H1 (cell line): ENCODE data around the gene SCNN1B. TPM values are rescaled to one million over a fixed set of nuclear protein-coding genes. Genes with fewer than 3 reads are reported as not detected.

Source experiments
- CTCF ChIA-PET: fragments of 300-600 bp; sonication (Branson Sonifier 250); formaldehyde crosslinking; loops from one replicate; lab custom pipeline; 2021; ENCODE audit not compliant: partially characterized antibody; lab: Charles Lee
- POLR2A ChIA-PET: fragments of 300-600 bp; sonication (Branson Sonifier 250); formaldehyde crosslinking; loops from one replicate; lab custom pipeline; 2021; ENCODE audit warnings: inconsistent platforms; ENCODE audit not compliant: partially characterized antibody; lab: Charles Lee
- DNase-seq, 2 experiments: peaks; one replicate each; pipeline versions ENCODE4 v3.0.0 to v3.0.0-alpha.2; 2010 to 2022; ENCODE audit warnings: low spot score in 2 of 2, low read depth in 1 of 2, mixed read lengths in 1 of 2
- FAIRE-seq: peaks from 2 replicates; lab custom pipeline; 2011; peaks lifted over from hg19 to GRCh38; lab: Jason Lieb, UNC
- H2AFZ ChIP-seq: 2 replicates; pipeline ENCODE4 v1.8.1; 2012; ENCODE audit warnings: low read length, inconsistent platforms
- H2AK5ac ChIP-seq: 2 replicates; pipeline ENCODE4 v1.6.1; 2013; ENCODE audit warnings: low read depth, low read length
- H2BK120ac ChIP-seq: replicated peaks from 2 replicates; pipeline ENCODE3; 2013; ENCODE audit warnings: low read depth, low read length, inconsistent platforms
- H2BK12ac ChIP-seq: 2 replicates; pipeline ENCODE4 v1.6.1; 2013; ENCODE audit warnings: low read depth, low read length
- H2BK15ac ChIP-seq: 2 replicates; pipeline ENCODE4 v1.6.1; 2013; ENCODE audit warnings: low read length
- H2BK20ac ChIP-seq: 2 replicates; pipeline ENCODE4 v1.6.1; 2013; ENCODE audit warnings: low read length
- H2BK5ac ChIP-seq: 2 replicates; pipeline ENCODE4 v1.6.1; 2013; ENCODE audit warnings: low read depth, low read length
- H3K14ac ChIP-seq: 2 replicates; pipeline ENCODE4 v1.6.1; 2013; ENCODE audit warnings: inconsistent platforms; ENCODE audit not compliant: insufficient read length
- H3K18ac ChIP-seq: 2 replicates; pipeline ENCODE4 v1.6.1; 2013; ENCODE audit warnings: low read length; ENCODE audit errors: extremely low read depth
- H3K23ac ChIP-seq: 2 replicates; pipeline ENCODE4 v1.6.1; 2013; ENCODE audit warnings: inconsistent platforms; ENCODE audit not compliant: insufficient read length
- H3K23me2 ChIP-seq: 2 replicates; pipeline ENCODE4 v1.6.1; 2013; ENCODE audit warnings: low read depth, low read length
- H3K27ac ChIP-seq: 2 replicates; pipeline ENCODE4 v1.6.1; 2011; ENCODE audit warnings: low read depth, low read length, inconsistent platforms
- H3K27me3 ChIP-seq, 4 experiments: replicated peaks in 1 of 4; 1 replicate in 1 of 4; 2 replicates in 3 of 4; pipeline versions ENCODE4 v1.6.1 to v1.8.1; 2011 to 2013; ENCODE audit warnings: low read length in 3 of 4, mild to moderate bottlenecking in 3 of 4, inconsistent platforms in 2 of 4, mixed read lengths in 2 of 4, moderate library complexity in 1 of 4; ENCODE audit not compliant: control insufficient read depth in 3 of 4, insufficient read depth in 3 of 4; ENCODE audit errors: extremely low read depth in 1 of 4
- H3K36me3 ChIP-seq, 4 experiments: 2 replicates each; pipeline versions ENCODE4 v1.6.1 to v1.8.1; 2011 to 2013; ENCODE audit warnings: mild to moderate bottlenecking in 4 of 4, low read length in 3 of 4, moderate library complexity in 2 of 4, control low read depth in 1 of 4, inconsistent platforms in 1 of 4; ENCODE audit not compliant: insufficient read depth in 4 of 4, control insufficient read depth in 2 of 4
- H3K4ac ChIP-seq: replicated peaks from 2 replicates; pipeline ENCODE3; 2013; ENCODE audit warnings: low read length, low read depth, mixed read lengths, inconsistent platforms; ENCODE audit not compliant: insufficient read length
- H3K4me1 ChIP-seq, 4 experiments: replicated peaks in 1 of 4; 1 replicate in 1 of 4; 2 replicates in 3 of 4; pipeline versions ENCODE4 v1.6.1 to v1.8.1; 2011 to 2013; ENCODE audit warnings: low read length in 3 of 4, inconsistent platforms in 2 of 4, mixed read lengths in 1 of 4; ENCODE audit not compliant: insufficient read depth in 4 of 4, control insufficient read depth in 3 of 4
- H3K4me2 ChIP-seq, 2 experiments: 2 replicates each; pipeline versions ENCODE4 v1.6.1 to v1.8.1; 2011 to 2013; ENCODE audit warnings: low read depth in 2 of 2, low read length in 2 of 2, control low read depth in 1 of 2, inconsistent platforms in 1 of 2, mild to moderate bottlenecking in 1 of 2; ENCODE audit not compliant: insufficient read depth in 1 of 2
- H3K4me3 ChIP-seq, 4 experiments: fragments of 200-600, 300-600 bp in 1 of 4; sonication (generic), shearing (Covaris generic), sonication (Bioruptor Twin) in 1 of 4; 2 replicates each; pipeline versions ENCODE4 v1.5.1 to v1.8.1; 2011 to 2016; ENCODE audit warnings: low read length in 4 of 4, low read depth in 3 of 4, control low read depth in 2 of 4, inconsistent platforms in 2 of 4, mild to moderate bottlenecking in 2 of 4, mixed read lengths in 1 of 4, moderate library complexity in 1 of 4; ENCODE audit not compliant: insufficient read depth in 2 of 4; ENCODE audit errors: extremely low read depth in 1 of 4
- H3K56ac ChIP-seq: replicated peaks from 2 replicates; pipeline ENCODE3; 2013; ENCODE audit warnings: low read depth, mild to moderate bottlenecking, mixed read lengths, low read length, inconsistent platforms; ENCODE audit not compliant: insufficient read length
- H3K79me1 ChIP-seq: 2 replicates; pipeline ENCODE4 v1.6.1; 2013; ENCODE audit warnings: low read depth, low read length, control low read depth
- H3K79me2 ChIP-seq, 2 experiments: 2 replicates each; pipeline versions ENCODE4 v1.6.1 to v1.8.1; 2012 to 2013; ENCODE audit warnings: low read length in 2 of 2, mild to moderate bottlenecking in 2 of 2, inconsistent platforms in 1 of 2; ENCODE audit not compliant: insufficient read depth in 2 of 2, control insufficient read depth in 1 of 2
- H3K9ac ChIP-seq, 4 experiments: replicated peaks in 1 of 4; 1 replicate in 1 of 4; 2 replicates in 3 of 4; pipeline versions ENCODE4 v1.6.1 to v1.8.1; 2011 to 2013; ENCODE audit warnings: low read depth in 3 of 4, low read length in 3 of 4, control low read depth in 2 of 4, mild to moderate bottlenecking in 2 of 4, moderate library complexity in 2 of 4, inconsistent platforms in 1 of 4; ENCODE audit errors: extremely low read depth in 1 of 4
- H3K9me3 ChIP-seq, 2 experiments: 2 replicates each; pipeline versions ENCODE4 v1.6.1 to v1.8.1; 2012 to 2013; ENCODE audit warnings: mild to moderate bottlenecking in 2 of 2, moderate library complexity in 2 of 2, control low read depth in 1 of 2, inconsistent platforms in 1 of 2, low read depth in 1 of 2, low read length in 1 of 2, mixed read lengths in 1 of 2; ENCODE audit not compliant: insufficient read depth in 2 of 2
- H4K20me1 ChIP-seq, 2 experiments: replicated peaks in 1 of 2; 2 replicates each; pipeline versions ENCODE3 to v1.8.1; 2011 to 2013; ENCODE audit warnings: inconsistent platforms in 2 of 2, low read length in 2 of 2, mild to moderate bottlenecking in 1 of 2; ENCODE audit not compliant: insufficient read depth in 2 of 2, control insufficient read depth in 1 of 2
- H4K5ac ChIP-seq: 2 replicates; pipeline ENCODE4 v1.6.1; 2013; ENCODE audit warnings: low read length, low read depth, mixed read lengths, inconsistent platforms; ENCODE audit not compliant: insufficient read length
- H4K8ac ChIP-seq: 2 replicates; pipeline ENCODE4 v1.8.0; 2013; ENCODE audit warnings: mild to moderate bottlenecking, moderate library complexity, low read length, inconsistent platforms; ENCODE audit not compliant: insufficient read depth; ENCODE audit errors: extremely low read depth
- H4K91ac ChIP-seq: replicated peaks from 2 replicates; pipeline ENCODE3; 2013; ENCODE audit warnings: low read length, mixed read lengths, inconsistent platforms; ENCODE audit not compliant: insufficient read length
- EP300 ChIP-seq, 2 experiments: IDR thresholded peaks; 1 replicate in 1 of 2; 2 replicates in 1 of 2; pipeline ENCODE4 v1.6.1; 2011 to 2012; ENCODE audit warnings: low read depth in 2 of 2, low read length in 2 of 2, mild to moderate bottlenecking in 2 of 2, borderline replicate concordance in 1 of 2, inconsistent platforms in 1 of 2, moderate library complexity in 1 of 2
- KDM1A ChIP-seq: fragments of 200-600, 300-600 bp; sonication (generic); IDR thresholded peaks from 2 replicates; pipeline ENCODE4 v1.7.1; 2016; ENCODE audit warnings: mild to moderate bottlenecking, low read length, borderline replicate concordance
- RAD21 ChIP-seq, 2 experiments: IDR thresholded peaks in 1 of 2; conservative IDR thresholded peaks in 1 of 2; 2 replicates each; pipeline ENCODE4 v1.6.1; 2011; ENCODE audit warnings: low read depth in 2 of 2, low read length in 2 of 2, improper control_type of control experiment in 1 of 2, inconsistent platforms in 1 of 2, mild to moderate bottlenecking in 1 of 2, moderate library complexity in 1 of 2
- SP1 ChIP-seq: IDR thresholded peaks from 2 replicates; pipeline ENCODE4 v1.6.1; 2011; ENCODE audit warnings: low read depth, low read length
- WGBS, 2 experiments: shearing (Covaris generic) in 1 of 2; methylation state at CpG; one replicate each; pipeline versions ENCODE4 v1.1.6 to v1.1.7; 2013 to 2015; ENCODE audit warnings: low lambda C conversion rate in 2 of 2, mixed read lengths in 2 of 2, inconsistent platforms in 1 of 2, low coverage in 1 of 2, missing lambda C conversion rate in 1 of 2; ENCODE audit not compliant: insufficient replicate concordance in 2 of 2, insufficient coverage in 1 of 2, insufficient read length in 1 of 2; ENCODE audit errors: extremely low coverage in 1 of 2, missing lambda C conversion rate in 1 of 2; 5-methylcytosine and 5-hydroxymethylcytosine counted together
- polyA plus RNA-seq, 7 experiments: library from polyadenylated mRNA; depleted of rRNA in 3 of 7; stranded (reverse) in 5 of 7; unstranded in 2 of 7; fragments of >200 nt in 5 of 7; fragments of 200-250 nt in 2 of 7; gene quantifications; 1 replicate in 5 of 7; 2 replicates in 1 of 7; 4 replicates in 1 of 7; pipeline versions ENCODE4 v1.2.1 to v1.2.3, GENCODE V29; 2011 to 2013; ENCODE audit warnings: missing spikeins in 2 of 7, mixed read lengths in 2 of 7
- total RNA-seq: library from RNA; stranded (reverse); fragmentation: NEBNext Ultra II Directional; extraction: Animal tissue kit (Norgen Biotek cat#: 25700); gene quantifications from 2 replicates; pipeline ENCODE4 v1.2.1, GENCODE V29; 2021
- TF ChIP-seq, protein P1 (sequence below): IDR thresholded peaks from 2 replicates; pipeline ENCODE4 v1.6.1; 2011; ENCODE audit warnings: low read length, improper control_type of control experiment

SCNN1B gene
- total and polyA plus RNA-seq, 2 of the 8 experiments (the other 6 are each of a cell fraction or from before 2014, with no cell fraction given) = 0.20 to 0.95 TPM

- Histone ChIP-seq H2AK5ac (no peak overlapping the region), H3K56ac (no peak overlapping the region), H3K79me2 (no peaks in the 10 kb centered on the region), H4K20me1 (no peaks in the 10 kb centered on the region), H4K5ac (no peak overlapping the region), H2BK12ac (no peak overlapping the region), H3K23me2 (peaks cover 12% of the 10 kb centered on the region), H2BK20ac (no peak overlapping the region), H3K14ac (no peak overlapping the region), H3K4ac (no peak overlapping the region), H3K9ac (no peak overlapping the region), H3K23ac (no peak overlapping the region), H3K18ac (no peak overlapping the region), H3K4me3 (no peak overlapping the region), H3K9me3 (no peaks in the 10 kb centered on the region), H2BK120ac (no peak overlapping the region), H3K27me3 (peaks cover 14 to 22% (median 21%) of the 10 kb centered on the region in 4 experiments), H2BK5ac (no peak overlapping the region), H3K79me1 (no peaks in the 10 kb centered on the region), H2AFZ (no peak overlapping the region), H4K91ac (no peak overlapping the region), H3K36me3 (no peaks in the 10 kb centered on the region), H3K27ac (no peak overlapping the region), H2BK15ac (no peak overlapping the region), H3K4me2 (no peak overlapping the region), H4K8ac (no peak overlapping the region), H3K4me1 (peaks cover 0 to 11% (median 1%) of the 10 kb centered on the region in 4 experiments; a peak in 4 of 7 replicates)
- DNase-seq (no peak), FAIRE-seq (no peak)
- ChIA-PET POLR2A (interaction anchor here (1.3 to 1.5 kb wide), 2 partner anchors 15 to 132 kb away, joined by 3 read pairs; no protein-coding TSS in a partner anchor), CTCF (interaction anchor here (0.9 to 6.0 kb wide), 7 partner anchors 9 to 131 kb away, joined by 3 to 47 read pairs (median 5); partner anchors contain the start of gene SCNN1G)
- 76% methylated on average over 7 of the region's 7 CpGs; no CpG with 5 or more reads in 1 of the 2 experiments for WGBS, 2 experiments
- no peak for TF ChIP-seq SP1
- TF ChIP-seq, protein P1, sequence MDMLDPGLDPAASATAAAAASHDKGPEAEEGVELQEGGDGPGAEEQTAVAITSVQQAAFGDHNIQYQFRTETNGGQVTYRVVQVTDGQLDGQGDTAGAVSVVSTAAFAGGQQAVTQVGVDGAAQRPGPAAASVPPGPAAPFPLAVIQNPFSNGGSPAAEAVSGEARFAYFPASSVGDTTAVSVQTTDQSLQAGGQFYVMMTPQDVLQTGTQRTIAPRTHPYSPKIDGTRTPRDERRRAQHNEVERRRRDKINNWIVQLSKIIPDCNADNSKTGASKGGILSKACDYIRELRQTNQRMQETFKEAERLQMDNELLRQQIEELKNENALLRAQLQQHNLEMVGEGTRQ = no peak
- no peak for TF ChIP-seq KDM1A
- no peak for TF ChIP-seq EP300 (IDR thresholded peaks at IDR 0.05; ENCODE audit: borderline replicate concordance in 1 of 2, low read depth in 2 of 2, low read length in 2 of 2)
- no peak for TF ChIP-seq RAD21 (IDR thresholded peaks at IDR 0.05 in 1 of 2, conservative IDR thresholded peaks at IDR 0.05 in 1 of 2; ENCODE audit: low read depth in 2 of 2, low read length in 2 of 2)
Observed at GRCh38 chr16:23303685-23304084, 1.6 kb downstream of the SCNN1B start.
